ENCODE measurements around the gene PEX19.

Gene PEX19

GRCh38 chr1:160300173-160300572, 15.2 kb upstream of the PEX19 start:
- TF ChIP-seq, protein P1, sequence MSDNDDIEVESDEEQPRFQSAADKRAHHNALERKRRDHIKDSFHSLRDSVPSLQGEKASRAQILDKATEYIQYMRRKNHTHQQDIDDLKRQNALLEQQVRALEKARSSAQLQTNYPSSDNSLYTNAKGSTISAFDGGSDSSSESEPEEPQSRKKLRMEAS (IDR thresholded peaks at IDR 0.05) = no peak
- TF ChIP-seq EGR1 (IDR thresholded peaks at IDR 0.05) (no peak), EP300 (IDR thresholded peaks at IDR 0.05; ENCODE audit: borderline replicate concordance) (no peak), TCF12 (IDR thresholded peaks at IDR 0.05; ENCODE audit: low read depth) (no peak), YY1 (IDR thresholded peaks at IDR 0.05; ENCODE audit: low read depth) (no peak), FOXM1 (IDR thresholded peaks at IDR 0.05; ENCODE audit: borderline replicate concordance, low read depth) (no peak), CEBPB (IDR thresholded peaks at IDR 0.05) (no peak), REST (IDR thresholded peaks at IDR 0.05; ENCODE audit: low read depth) (no peak), TEAD4 (IDR thresholded peaks at IDR 0.05) (no peak), NFIC (IDR thresholded peaks at IDR 0.05) (no peak), ZBTB7A (IDR thresholded peaks at IDR 0.05; ENCODE audit: low read depth) (no peak), TAF1 (IDR thresholded peaks at IDR 0.05; ENCODE audit: low read depth) (no peak), RAD21 (IDR thresholded peaks at IDR 0.05; ENCODE audit: low read depth) (no peak), CREB1 (IDR thresholded peaks at IDR 0.05; ENCODE audit: low read depth) (no peak)
- TF ChIP-seq, protein P2, sequence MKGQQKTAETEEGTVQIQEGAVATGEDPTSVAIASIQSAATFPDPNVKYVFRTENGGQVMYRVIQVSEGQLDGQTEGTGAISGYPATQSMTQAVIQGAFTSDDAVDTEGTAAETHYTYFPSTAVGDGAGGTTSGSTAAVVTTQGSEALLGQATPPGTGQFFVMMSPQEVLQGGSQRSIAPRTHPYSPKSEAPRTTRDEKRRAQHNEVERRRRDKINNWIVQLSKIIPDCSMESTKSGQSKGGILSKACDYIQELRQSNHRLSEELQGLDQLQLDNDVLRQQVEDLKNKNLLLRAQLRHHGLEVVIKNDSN (IDR thresholded peaks at IDR 0.05) = no peak

GRCh38 chr1:160296036-160296435, 11.1 kb upstream of the PEX19 start:
- TF ChIP-seq, protein P2 (IDR thresholded peaks at IDR 0.05) = no peak
- TF ChIP-seq NFIC (IDR thresholded peaks at IDR 0.05) (no peak), FOXM1 (IDR thresholded peaks at IDR 0.05; ENCODE audit: borderline replicate concordance, low read depth) (no peak), EP300 (IDR thresholded peaks at IDR 0.05; ENCODE audit: borderline replicate concordance) (no peak), CREB1 (IDR thresholded peaks at IDR 0.05; ENCODE audit: low read depth) (no peak), CEBPB (IDR thresholded peaks at IDR 0.05) (no peak), TEAD4 (IDR thresholded peaks at IDR 0.05) (no peak), REST (IDR thresholded peaks at IDR 0.05; ENCODE audit: low read depth) (no peak), TCF12 (IDR thresholded peaks at IDR 0.05; ENCODE audit: low read depth) (no peak), EGR1 (IDR thresholded peaks at IDR 0.05) (no peak)
- TF ChIP-seq, protein P1 (IDR thresholded peaks at IDR 0.05) = no peak

DNA sequence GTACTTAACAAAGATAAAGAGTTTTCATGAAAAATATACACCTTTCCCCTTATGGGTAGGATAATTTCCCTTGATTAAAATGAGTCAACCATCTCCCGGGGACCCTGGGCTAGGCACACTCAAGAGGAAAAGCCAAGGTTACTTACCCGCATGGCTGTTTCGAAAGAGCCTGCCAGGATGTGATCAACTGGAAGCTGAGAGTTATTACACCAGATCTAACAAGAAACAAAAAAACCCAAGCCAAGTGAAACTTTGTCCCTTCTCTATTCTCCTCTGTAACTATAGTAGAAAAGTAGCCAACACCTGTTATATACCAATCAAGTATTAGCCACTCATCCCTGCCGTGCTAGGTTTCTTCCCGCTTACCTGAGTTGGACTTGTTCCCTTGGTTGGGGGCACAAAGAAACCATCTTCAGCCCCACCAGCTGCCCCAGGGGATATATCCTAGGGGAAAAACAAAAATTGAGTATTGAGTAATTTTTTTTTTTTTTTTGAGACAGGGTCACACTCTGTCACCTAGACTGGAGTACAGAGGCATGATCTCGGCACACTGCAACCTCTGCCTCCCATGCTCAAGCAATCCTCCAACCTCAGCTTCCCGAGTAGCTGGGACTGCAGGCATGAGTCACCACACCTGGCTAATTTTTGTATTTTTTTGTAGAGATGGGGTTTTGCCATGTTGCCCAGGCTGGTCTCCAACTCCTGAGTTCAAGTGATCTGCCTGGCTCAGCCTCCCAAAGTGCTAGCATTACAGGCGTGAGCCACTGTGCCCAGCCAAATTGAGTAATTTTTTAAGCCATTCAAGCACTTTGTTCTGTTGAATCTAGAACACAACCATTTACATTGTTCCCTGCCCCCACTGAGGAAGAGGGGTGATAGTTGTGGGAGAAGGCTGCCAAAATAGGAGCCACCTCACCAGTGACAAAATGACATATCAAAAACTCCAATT, 8.4 kb upstream of the PEX19 start:
- TF ChIP-seq TAF1 (IDR thresholded peaks at IDR 0.05; ENCODE audit: low read depth) (no peak), YY1 (IDR thresholded peaks at IDR 0.05; ENCODE audit: low read depth) (no peak), CREB1 (IDR thresholded peaks at IDR 0.05; ENCODE audit: low read depth) (no peak), TCF12 (IDR thresholded peaks at IDR 0.05; ENCODE audit: low read depth) (no peak), FOXM1 (IDR thresholded peaks at IDR 0.05; ENCODE audit: borderline replicate concordance, low read depth) (no peak)
- TF ChIP-seq, protein P2 (IDR thresholded peaks at IDR 0.05) = no peak

DNA sequence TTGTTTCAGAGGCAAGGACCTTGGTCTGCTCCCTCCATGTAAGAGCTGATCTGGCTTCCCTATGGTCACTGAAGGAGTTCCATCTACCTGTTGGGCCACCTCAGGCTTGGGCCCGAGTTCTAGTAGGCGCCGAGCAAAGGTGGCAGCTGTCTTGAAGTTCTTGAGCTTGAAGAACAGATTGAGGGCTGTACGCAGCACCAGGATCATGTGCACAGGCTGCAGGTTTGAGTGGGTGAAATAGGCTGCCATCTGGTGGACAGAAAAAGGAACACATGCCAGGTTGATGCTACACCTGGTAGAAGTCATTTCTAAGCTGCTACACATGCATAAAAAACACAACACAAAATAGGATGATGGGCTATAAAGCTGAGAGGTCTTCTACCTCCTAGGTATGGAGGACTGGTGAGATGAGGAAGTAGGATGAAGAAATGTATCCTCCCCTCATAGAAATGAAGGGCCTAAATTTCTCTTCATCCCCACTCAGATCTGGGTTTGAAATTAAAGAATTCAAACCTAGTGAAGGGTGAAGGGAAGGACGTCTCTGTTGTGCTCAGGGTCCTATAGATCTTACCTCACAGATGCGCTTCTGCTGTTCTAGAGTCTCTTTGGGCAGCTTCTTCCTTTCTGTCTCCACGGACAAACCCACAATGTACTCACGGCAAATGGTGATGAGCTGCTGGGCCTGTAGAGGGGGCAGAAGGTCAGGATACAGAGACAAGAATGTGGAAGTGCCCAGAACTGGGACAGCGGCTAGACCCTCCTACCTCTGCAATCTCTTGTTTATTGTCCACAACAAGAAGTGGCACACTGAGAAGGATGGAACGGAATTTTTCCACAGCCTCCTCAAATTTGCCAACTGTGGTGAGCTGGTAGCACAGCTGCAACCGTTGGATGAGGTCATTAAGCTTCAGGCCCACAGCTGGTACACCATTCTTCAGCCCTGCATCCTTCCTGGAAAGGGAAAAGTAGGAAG, 6.6 kb upstream of the PEX19 start:
- no peak for TF ChIP-seq ZBTB7A (IDR thresholded peaks at IDR 0.05; ENCODE audit: low read depth)
- TF ChIP-seq, protein P2 (IDR thresholded peaks at IDR 0.05) = 0 out of 2 replicates have a peak, but pooled peaks have one; percentile 4
- no peak for TF ChIP-seq NFIC (IDR thresholded peaks at IDR 0.05)
- peak; percentile 68 for TF ChIP-seq RAD21 (IDR thresholded peaks at IDR 0.05; ENCODE audit: low read depth)
- TF ChIP-seq, protein P1 (IDR thresholded peaks at IDR 0.05) = peak; percentile 49; the same call in 1 of the 2 replicates
- no peak for TF ChIP-seq EGR1 (IDR thresholded peaks at IDR 0.05)
- TF ChIP-seq FOXM1 (IDR thresholded peaks at IDR 0.05; ENCODE audit: borderline replicate concordance, low read depth) = no peak
- no peak for TF ChIP-seq CREB1 (IDR thresholded peaks at IDR 0.05; ENCODE audit: low read depth)
